GM12872 (cell line): ENCODE data around the gene SLIT3.

ENCODE experiments used
- TF ChIP-seq, protein P1 (sequence below): IDR thresholded peaks from 3 replicates; pipeline ENCODE4 v1.5.1; 2011; ENCODE audit warnings: low read depth, mild to moderate bottlenecking, low read length, moderate library complexity; ENCODE audit not compliant: insufficient read depth

SLIT3 gene

DNA sequence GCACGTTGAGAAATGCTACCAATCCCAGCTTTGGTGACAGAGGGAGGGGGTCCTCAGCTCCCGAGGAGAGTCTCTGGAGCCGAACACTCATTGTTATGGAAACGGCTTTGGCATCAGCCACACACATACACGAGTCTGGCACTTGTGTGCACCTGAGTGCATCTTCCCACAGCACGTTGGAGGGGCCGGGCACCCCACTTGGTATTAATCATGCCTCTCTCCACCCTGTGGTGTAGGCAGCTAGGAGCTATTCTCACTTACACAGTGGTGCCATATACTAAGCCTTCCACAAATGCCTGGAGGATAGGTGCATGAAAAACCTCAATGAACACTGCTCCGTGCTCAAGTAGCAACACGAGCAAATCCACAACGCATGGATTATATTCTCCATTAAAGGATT, 587.9 kb downstream of the SLIT3 start:
- TF ChIP-seq, protein P1, sequence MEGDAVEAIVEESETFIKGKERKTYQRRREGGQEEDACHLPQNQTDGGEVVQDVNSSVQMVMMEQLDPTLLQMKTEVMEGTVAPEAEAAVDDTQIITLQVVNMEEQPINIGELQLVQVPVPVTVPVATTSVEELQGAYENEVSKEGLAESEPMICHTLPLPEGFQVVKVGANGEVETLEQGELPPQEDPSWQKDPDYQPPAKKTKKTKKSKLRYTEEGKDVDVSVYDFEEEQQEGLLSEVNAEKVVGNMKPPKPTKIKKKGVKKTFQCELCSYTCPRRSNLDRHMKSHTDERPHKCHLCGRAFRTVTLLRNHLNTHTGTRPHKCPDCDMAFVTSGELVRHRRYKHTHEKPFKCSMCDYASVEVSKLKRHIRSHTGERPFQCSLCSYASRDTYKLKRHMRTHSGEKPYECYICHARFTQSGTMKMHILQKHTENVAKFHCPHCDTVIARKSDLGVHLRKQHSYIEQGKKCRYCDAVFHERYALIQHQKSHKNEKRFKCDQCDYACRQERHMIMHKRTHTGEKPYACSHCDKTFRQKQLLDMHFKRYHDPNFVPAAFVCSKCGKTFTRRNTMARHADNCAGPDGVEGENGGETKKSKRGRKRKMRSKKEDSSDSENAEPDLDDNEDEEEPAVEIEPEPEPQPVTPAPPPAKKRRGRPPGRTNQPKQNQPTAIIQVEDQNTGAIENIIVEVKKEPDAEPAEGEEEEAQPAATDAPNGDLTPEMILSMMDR = no peak

DNA sequence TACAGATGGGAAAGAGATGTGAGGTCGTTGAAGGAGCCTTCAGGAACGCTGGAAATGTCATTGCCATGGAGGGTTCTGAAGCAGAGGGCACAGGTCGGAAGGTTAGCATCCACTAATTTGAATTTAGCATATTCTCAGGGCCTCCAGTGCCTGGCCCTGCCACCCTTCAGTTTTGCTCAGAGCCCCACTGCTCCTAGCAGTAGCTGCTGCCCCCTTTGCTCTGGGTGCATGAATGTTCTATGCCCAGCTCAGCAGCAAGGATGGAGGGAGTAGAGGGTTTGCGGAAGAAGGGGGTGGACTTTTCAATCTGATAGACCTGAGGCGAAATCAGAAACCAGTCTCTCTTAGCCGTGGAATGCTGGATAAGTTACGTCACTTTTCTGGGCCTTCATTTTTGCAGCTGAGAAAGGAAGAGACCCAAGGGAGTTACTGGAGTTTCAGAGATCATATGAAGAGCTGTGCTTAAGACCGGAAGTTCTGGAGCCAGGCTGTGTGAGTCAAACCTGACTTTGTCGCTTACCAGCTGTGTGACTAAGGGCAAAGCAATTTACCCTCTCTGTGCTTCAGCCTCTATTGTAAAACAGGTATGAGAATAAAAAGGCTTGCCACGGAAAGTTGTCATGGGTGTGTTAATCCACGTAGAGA, 588.5 kb downstream of the SLIT3 start:
- TF ChIP-seq, protein P1 = no peak

DNA sequence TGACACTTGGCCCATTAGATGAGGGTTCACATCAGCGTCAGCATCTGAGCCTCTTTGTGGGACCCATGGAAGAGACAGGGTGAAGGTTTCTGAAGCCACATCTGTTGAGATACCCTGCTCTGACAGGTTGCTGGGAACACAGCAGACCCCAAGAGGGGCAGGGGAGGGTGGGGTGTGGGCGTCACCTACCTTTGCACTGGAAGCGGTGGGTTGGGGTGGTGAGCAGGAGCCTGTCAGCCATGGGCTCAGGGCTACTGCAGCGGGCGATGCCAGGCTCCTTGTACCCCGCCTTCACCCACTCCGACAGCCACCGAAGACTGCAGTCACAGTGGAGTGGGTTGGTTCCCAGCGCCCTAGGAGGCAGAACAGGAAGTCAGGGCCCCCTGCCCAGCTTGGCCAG, 590.2 kb downstream of the SLIT3 start:
- TF ChIP-seq, protein P1 = no peak

DNA sequence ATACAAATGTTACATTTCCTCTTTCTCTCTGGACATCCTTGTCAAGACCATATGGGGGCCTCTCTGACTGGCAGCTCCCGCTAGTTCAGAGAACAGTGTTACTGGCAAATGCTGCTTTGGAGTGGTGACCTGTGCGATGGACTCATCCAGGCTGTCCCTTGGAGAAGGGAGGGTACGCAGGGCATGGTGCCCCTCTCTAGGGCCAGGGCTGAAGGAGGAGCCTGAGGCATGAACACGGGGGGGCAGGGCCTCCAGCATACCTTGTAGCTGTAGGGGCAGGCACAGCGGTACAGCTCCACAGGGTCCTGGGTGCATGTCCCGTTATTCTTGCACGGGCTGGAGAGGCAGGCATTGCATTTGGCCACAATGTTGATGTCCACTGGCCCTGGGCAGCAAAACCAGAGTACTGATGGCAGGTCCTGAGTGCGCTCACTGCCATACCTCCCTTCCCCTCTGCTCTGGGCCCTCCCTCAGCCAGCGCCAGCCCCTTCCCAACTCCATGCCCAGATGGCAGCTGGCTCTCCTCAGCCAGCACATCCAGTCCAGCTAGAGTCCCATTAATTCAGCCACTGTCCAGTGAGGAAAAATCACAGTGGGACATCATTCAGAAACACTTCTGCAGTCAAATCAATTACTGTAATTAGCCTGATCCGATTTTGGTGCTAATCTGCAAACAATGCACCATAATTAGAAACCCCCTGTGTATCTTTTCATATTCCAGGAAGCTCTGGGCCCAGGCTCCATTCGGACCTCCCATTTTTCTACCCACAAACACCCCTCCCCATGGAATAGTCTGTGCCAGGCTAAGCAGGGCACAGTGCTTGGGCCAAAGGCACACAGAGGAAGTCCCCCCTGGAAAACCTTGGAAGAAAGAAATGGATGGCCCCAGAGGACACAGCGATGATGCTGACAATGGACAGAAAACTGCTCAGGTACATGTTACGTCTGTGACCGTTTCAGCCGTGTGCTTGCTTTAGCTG, 592.9 kb downstream of the SLIT3 start:
- TF ChIP-seq, protein P1 = no peak

DNA sequence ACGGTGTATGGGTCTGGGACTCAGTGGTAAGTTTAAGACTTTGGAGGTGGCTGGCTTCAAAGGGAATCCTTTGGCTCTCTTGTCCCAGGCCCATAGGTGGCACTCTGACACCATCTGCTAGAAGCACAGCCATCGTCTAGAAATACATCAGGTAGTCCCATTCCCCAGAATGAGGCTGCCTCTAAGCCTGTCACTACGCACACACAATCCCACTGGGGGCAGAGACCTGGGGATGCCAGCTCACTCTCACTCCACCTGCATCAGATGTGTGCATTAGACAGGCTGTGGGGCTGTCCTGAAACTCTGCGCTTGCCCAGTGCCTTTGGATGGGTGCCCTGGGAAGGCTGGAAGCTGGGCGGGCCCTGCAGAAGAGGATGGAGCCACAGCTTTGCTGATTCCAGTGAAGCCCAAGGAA, 594.3 kb downstream of the SLIT3 start:
- TF ChIP-seq, protein P1 = peak; percentile 62

DNA sequence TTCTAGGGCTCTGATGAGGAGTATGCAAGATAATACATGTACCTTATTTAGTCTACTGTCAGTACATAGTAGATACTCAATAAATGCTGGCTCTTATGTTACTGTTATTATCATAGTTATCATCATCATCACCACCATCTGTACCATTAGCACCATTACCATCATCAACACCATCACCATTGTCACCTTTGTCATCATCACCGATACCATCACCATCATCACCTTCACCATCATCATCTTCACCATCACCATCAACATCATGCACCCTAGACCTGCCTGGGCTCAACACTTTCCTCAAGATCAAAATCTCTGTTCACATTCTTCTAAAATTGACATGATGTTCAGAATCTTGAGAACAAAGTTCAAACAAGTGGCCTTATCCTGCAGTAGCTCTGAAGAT, 595.6 kb downstream of the SLIT3 start:
- TF ChIP-seq, protein P1 = no peak

DNA sequence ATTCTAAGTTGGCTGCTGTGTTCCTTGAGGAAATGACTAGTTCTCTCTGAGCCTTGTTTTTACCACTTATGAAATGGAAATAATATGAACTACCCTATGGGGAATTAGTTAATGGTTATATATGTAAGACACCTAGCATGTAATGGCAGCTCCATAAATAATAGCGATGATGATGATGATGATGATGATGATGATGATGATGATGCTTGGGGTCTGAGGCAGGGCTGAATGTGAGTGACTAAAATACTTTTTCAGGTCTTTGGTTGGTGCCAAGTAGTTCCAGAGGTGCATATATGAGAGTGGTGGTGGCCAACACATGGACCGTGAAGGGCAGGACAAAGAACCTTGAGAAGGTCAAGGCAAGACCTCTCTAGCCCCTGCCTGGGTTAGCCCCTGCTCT, 598.4 kb downstream of the SLIT3 start:
- TF ChIP-seq, protein P1 = no peak
